KOPT-K1 (cell line): ENCODE results near the gene CKB.
"Not testable (repeated sequence)": the region's sequence is repeated elsewhere in the genome, so short reads cannot be mapped to it uniquely, and the experiment has no call there.

Source experiments
- H3K27ac ChIP-seq: fragments of 200-600 bp; sonication (generic); 2 replicates; pipeline ENCODE4 v1.5.1; 2016; ENCODE audit warnings: antibody characterized with exemption, mild to moderate bottlenecking, low read depth, low read length; ENCODE audit not compliant: poor library complexity, severe bottlenecking
- H3K36me3 ChIP-seq: fragments of 200-600 bp; sonication (generic); 2 replicates; pipeline ENCODE4 v1.5.1; 2017; ENCODE audit warnings: antibody characterized with exemption, mild to moderate bottlenecking, low read length, moderate library complexity; ENCODE audit not compliant: insufficient read depth
- H3K9me3 ChIP-seq: fragments of 200-600 bp; sonication (generic); 2 replicates; pipeline ENCODE4 v1.5.1; 2017; ENCODE audit warnings: antibody characterized with exemption, low read length, mild to moderate bottlenecking; ENCODE audit not compliant: insufficient read depth, poor library complexity, severe bottlenecking

CKB gene

GRCh38 chr14:103518422-103519042, 4.1 kb downstream of the CKB start:
- no peaks in the 10 kb centered on the region for H3K9me3 ChIP-seq
- no peaks in the 10 kb centered on the region for H3K36me3 ChIP-seq
- no peak overlapping the region for H3K27ac ChIP-seq

GRCh38 chr14:103517721-103518421, 4.8 kb downstream of the CKB start:
- Histone ChIP-seq H3K27ac (no peak overlapping the region), H3K9me3 (no peaks in the 10 kb centered on the region), H3K36me3 (no peaks in the 10 kb centered on the region; the same call in 1 of the 2 replicates)

- Histone ChIP-seq H3K27ac (no peak overlapping the region), H3K36me3 (no peaks in the 10 kb centered on the region; the same call in 1 of the 2 replicates), H3K9me3 (no peaks in the 10 kb centered on the region)
Measured at GRCh38 chr14:103517174-103517566, 5.5 kb downstream of the CKB start.

GRCh38 chr14:103516426-103517173, 6.0 kb downstream of the CKB start:
- no peak overlapping the region for H3K27ac ChIP-seq
- peaks cover under 1% of the 10 kb centered on the region; the same call in 1 of the 2 replicates for H3K36me3 ChIP-seq
- H3K9me3 ChIP-seq, result no peaks in the 10 kb centered on the region

- Histone ChIP-seq H3K27ac (no peak overlapping the region), H3K9me3 (no peaks in the 10 kb centered on the region), H3K36me3 (peaks cover 18% of the 10 kb centered on the region; the same call in 1 of the 2 replicates)
Measured at GRCh38 chr14:103514596-103515421, 7.8 kb downstream of the CKB start.

GRCh38 chr14:103512701-103513611, 9.7 kb downstream of the CKB start:
- peaks cover 36% of the 10 kb centered on the region; the same call in 1 of the 2 replicates for H3K36me3 ChIP-seq
- no peak overlapping the region for H3K27ac ChIP-seq

GRCh38 chr14:103512180-103512579, 10.4 kb downstream of the CKB start:
- H3K27ac ChIP-seq, H3K9me3 ChIP-seq: not testable (repeated sequence)
- H3K36me3 ChIP-seq, result peaks cover 42% of the 10 kb centered on the region; the same call in 1 of the 2 replicates

More at GRCh38 chr14:103512701-103513611, 9.7 kb downstream of the CKB start:
- no peaks in the 10 kb centered on the region for H3K9me3 ChIP-seq

- Histone ChIP-seq H3K36me3 (peaks cover 51% of the 10 kb centered on the region; the same call in 1 of the 2 replicates), H3K27ac (no peak overlapping the region)
Measured at GRCh38 chr14:103510724-103511693, 11.6 kb downstream of the CKB start.

GRCh38 chr14:103509864-103510723, 12.5 kb downstream of the CKB start:
- Histone ChIP-seq H3K27ac (no peak overlapping the region), H3K36me3 (peaks cover 60% of the 10 kb centered on the region)

More at GRCh38 chr14:103510724-103511693, 11.6 kb downstream of the CKB start:
- no peaks in the 10 kb centered on the region for H3K9me3 ChIP-seq

GRCh38 chr14:103508521-103509329, 13.9 kb downstream of the CKB start:
- H3K27ac ChIP-seq, result no peak overlapping the region
- no peaks in the 10 kb centered on the region for H3K9me3 ChIP-seq
- peaks cover 74% of the 10 kb centered on the region for H3K36me3 ChIP-seq

More at GRCh38 chr14:103509864-103510723, 12.5 kb downstream of the CKB start:
- H3K9me3 ChIP-seq, result no peaks in the 10 kb centered on the region

- Histone ChIP-seq H3K9me3 (no peaks in the 10 kb centered on the region), H3K27ac (no peak overlapping the region), H3K36me3 (peaks cover 83% of the 10 kb centered on the region)
Measured at GRCh38 chr14:103507751-103508150, 14.9 kb downstream of the CKB start.
